Renal cortex interstitium (tissue), 11 donors: ENCODE measurements around the gene NKD2. TPM values are rescaled to one million over a fixed set of nuclear protein-coding genes. Genes with fewer than 3 reads are reported as not detected.
"Not testable (repeated sequence)": the region's sequence is repeated elsewhere in the genome, so short reads cannot be mapped to it uniquely, and the experiment has no call there.

ENCODE experiments used
- DNase-seq, 11 donors: peaks; one replicate each; pipeline ENCODE4 v3.0.0-alpha.2; 2013; ENCODE audit warnings: low read depth in 9 of 11, low spot score in 4 of 11; ENCODE audit errors: extremely low read depth in 1 of 11
- polyA plus RNA-seq, 3 donors: library from polyadenylated mRNA; unstranded; fragments of 120-200 nt; gene quantifications; one replicate each; pipeline ENCODE4 v1.2.1, GENCODE V29; 2013; ENCODE audit not compliant: insufficient read length in 3 of 3

Gene NKD2
- polyA plus RNA-seq, 3 donors = 10.5 to 29.6 (median 17.9) TPM

DNA sequence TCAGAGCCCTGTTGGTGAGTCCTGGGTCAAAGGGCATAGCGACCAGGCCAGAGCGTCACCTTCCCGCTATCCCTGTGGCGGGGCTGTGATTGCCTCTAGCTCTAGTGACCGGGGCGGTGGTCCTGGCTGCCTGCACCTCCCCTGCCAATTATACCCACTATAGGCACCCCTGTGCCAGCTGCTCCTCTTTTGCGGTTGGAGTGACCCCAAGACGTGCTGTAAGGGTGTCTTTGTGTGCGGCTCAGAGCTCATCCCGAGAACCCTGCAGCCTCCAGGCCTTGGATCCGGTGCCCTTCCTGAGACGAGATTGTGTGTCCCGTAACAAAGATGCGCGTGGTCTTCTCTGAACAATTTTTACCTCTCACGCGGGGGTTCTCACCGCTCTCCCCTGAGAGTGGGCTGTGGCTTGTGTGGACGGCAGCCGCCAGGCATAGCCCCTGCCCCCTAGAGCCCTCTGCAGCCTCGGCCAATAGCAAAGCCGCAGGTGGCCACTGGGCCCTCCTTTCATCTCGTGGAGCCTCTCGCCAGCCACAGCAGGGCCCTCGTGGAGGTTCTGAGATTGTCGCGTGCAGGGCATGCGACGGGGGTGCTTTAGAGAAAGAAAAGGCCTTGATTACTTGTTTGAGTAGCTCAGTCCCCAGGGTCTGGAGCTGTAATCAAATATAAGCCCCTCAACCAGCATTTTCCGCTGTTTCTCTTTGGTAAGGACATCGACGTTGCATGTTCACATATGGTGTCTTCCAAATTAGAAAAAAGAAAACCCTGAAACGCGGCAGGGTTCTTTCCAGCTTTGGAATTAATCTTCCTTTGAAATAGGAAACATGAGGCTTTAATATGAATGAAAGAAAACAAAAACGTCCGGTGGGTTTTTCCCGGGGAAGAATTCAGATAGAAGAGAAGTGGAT, 10.7 kb downstream of the NKD2 start:
- DNase-seq = no peak

DNA sequence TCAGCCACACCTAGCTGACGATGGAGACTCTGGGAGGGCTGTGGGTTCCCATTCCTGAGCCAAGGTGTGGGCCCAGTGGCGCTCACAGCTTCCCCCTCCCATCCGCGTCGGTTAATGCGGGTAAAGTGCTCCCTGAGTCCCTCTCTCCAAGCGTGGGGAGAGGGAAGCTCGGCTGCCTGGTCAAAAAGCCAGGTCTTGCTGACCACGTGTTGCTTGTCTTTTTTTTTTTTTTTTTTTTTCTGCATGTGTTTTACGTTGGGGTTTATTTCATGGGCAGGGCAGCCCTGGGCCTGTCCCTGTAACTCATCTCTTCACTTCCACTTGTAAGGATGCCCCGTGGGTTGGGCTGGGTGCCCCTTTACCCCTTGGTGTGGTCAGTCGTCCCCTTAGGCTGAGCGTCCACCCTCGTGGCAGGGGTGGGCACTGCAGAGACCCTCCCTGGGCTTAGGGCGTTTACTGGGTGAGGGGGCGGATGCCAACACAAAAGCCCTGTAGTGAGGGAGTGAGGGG, 11.9 kb downstream of the NKD2 start:
- no peak for DNase-seq

DNA sequence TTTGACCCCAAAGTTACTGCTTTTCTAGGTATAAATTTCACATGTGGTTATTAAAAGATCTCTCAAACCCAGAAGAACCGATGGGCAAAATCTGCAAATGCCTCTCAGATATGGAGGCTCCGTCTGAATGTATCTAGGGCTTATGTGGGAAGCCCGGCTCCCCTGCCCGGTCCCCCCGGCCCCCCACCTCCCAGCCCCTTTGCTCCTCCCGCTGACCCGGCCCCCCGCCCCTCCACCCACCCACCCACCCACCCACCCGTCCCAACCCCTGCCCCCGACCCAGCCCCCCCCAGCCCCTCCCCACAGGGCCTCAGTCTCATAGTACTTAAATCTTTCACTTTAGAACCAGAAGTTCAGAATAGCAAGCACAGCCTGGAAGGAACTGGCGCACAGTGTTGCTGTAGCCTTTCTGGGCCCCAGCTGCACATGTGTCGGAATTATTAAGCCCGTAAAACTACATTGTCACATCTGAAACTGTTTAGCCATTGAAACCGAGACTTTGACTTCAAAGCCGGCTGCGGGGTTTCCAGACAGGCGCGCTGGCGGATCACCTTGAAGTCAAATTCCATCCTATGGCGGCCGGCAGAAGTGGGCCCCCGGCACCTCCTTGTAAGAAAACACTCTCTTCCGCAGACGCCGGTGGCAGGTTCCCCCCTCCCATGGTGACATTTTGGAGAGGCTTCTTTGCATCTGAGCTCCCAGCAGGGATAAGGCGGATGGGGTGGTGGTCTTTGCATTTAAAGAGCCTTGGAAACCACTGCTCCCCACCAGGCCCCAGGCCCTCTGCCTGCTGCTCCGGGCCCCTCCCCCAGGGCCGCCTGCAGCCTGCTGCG, 12.8 kb downstream of the NKD2 start:
- DNase-seq = peak in 7 of 11 donors; percentile 42 to 79 (median 65)

DNA sequence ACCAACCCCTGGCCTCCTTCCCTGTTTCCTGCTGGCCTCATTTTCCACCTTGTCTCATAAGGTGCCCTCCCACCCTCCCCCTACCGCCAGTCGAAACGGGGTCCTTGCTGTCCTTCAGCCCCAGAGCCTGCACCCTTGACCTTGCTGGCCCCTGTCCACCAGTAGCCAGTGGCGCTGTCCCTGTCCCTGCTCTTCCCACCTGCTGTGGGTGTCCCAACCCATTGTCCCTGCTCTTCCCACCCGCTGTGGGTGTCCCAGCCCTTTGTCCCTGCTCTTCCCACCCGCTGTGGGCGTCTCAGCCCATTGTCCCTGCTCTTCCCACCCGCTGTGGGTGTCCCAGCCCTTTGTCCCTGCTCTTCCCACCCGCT, 13.4 kb downstream of the NKD2 start:
- not testable (repeated sequence) for DNase-seq

DNA sequence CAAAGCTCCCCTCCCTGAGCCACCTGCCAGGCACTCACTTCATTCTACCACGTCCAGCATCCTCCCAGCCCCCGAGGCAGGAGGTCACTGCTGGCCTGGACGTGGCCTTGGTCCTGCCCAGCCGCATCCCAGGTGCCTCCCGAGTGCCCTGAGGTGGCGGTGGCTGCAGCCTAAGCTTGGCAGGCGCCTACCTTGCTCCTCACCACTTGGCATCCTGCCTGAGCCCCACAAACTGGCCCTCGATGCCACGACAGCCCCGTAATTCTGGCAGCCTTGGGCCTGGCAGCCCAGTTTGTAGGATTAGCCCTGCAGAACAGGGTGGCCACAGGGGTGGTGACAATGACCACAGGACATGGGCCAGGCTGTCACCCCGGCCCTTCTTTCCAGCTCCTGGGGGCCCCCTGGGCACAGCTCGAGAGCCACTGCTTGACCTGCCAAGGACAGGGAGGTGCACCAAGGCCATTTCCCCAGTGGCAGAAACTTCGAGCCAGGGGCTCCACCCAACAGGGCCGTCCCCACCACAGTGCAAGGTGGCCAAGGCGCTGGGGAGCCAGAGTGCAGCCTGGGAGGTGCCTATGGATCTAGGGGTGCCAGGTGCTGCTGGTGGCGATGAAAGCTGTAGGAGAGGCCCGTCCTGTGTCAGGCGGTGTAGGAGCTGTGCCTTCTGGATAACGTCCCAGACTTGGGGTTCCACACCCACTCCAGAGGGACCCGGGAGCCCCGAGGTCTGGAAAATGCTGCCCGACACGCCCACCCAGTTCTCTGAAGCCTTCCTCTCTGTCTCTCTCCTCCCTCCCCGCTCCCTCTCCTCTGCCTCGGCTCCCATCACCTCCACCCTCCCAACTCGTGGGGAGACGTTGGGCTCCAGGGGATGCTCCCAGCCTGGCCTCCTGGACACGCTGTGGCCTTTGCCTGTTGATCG, 18.4 kb downstream of the NKD2 start:
- DNase-seq = no peak

DNA sequence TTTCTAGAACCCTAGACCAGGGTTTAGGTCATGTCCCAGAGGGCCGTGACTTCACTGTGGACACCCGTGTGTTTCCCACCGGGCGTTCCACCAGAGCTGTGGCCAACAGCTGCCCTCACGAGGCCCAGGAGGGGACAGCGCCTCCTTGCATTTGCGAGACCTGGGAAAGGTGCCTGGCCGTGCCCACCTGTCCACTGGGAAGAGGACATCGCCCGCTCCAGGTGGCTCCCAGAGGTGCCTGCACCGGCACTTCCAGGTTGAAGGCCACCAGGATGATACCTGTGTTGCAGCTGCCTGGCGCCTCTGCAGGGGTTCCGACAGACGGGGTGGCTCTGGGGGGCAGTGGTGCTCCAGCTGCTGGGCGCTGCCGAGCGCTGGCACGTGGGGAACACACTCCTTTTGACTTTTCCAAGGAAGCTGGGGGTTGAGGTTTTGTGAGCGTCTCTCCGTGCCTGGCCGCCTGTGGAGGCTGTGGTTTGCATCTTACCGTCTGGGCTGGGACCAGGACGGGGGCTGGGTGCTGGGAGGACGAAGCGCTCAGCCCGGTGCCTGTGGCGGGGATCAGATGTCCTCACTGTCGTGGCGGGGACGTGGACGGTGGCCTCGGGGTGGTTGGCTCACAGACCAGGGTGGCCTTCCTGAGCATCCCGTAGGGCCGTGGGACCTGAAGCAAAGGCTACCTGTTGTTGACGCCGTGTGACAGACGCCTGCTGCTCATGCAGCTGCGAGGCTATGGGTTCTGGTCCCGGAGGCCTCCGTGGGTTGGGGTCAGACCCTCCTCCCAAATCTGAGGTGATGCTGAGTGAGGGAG, 19.2 kb downstream of the NKD2 start:
- DNase-seq = no peak

DNA sequence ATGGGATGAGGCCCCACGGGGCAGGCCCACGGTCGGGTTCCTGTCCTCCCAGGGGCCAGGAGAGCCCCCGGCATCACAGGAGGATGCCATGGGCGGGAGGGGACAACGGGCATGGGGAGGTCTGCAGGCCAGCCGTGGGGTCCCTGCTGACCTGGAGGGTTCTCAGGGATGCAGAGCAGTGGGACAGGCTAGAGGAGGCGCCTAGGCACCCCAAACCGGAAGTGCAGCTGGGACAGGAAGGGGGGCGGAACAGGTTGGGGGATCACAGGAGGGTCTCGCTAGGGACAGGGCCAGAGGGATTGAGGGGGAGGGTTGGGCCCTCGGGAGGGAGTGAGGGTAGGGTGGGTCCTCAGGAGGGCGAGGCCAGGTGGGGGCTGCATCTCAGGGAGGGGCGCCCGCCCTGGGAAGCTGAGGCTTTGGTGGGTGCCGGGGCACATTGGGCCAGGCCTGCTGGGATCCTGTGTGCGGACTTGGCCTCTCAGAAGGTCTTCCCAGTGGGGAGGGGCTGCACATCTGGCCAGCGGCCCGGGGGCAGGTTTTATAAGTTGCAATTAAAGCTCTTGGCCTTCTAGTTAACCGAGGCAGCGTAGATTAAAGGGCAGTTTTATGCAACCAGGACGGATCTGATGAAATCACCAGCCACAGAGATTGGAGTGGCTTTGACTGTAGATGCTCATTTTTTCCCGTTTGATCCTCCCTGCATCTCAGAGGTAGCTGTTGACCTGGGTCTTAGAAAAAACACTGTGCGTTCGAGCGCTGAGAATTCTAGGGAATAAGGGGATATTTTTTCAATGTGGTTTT, 20.1 kb downstream of the NKD2 start:
- DNase-seq = no peak

DNA sequence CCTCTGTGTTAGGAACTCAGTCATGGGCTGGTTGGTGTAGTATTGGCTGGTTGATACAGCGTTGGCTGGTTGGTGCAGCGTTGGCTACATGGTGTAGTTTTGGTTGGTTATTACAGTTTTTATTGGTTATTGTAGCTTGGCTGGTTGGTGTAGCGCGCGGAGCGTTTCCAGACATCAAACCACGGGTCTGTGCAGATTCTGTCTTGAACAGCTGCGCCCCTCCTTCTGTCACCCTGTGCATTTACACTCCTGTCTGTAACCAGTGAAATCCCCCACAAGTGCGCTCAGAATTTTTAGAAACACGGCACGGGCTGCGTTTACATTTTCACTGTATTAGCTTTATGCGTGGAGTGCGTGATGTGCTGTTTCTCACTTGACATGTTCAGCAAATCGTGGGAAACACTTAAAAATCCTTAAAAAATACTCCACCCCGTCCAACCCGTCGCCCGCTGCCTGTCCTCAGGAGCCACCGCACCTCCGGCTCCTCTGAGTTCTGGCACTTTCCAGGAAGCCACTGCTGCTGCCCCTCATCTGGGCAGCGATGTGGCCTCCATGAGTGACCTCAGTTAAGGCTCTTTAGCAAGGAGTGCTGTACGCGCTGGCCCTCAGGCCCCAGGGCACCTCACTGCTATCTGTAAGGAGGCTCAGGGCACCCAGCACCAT, 20.8 kb downstream of the NKD2 start:
- no peak for DNase-seq

DNA sequence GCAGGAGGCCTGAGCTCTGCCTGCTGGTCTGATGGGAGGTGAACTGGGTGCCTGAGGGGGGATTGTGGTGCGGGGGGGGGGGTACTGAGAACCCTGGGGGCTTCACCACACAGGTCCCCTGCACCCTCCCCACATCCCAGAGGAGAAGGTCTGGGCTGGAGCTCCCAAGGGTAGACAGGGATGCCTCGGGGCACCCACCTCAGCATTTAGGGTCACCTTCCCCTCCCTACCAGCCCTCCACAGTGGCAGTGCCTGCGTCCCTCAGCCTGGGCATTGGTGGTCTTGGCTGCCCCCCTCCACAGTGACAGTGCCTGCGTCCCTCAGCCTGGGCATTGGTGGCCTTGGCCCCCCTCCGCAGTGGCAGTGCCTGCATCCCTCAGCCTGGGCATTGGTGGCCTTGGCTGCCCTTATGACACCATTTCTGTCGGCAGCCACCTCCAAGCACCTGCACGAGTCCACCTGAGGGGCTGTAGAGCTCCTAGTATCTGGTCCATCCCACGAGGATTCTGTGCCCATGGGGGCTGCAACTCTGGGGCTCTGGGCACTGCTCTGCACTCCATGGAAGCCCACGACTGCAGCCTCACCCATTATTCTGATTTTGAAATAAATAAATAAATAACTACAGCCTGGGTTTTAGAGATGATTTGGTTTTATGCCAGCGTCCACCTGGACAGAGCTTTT, 21.5 kb downstream of the NKD2 start:
- no peak for DNase-seq

DNA sequence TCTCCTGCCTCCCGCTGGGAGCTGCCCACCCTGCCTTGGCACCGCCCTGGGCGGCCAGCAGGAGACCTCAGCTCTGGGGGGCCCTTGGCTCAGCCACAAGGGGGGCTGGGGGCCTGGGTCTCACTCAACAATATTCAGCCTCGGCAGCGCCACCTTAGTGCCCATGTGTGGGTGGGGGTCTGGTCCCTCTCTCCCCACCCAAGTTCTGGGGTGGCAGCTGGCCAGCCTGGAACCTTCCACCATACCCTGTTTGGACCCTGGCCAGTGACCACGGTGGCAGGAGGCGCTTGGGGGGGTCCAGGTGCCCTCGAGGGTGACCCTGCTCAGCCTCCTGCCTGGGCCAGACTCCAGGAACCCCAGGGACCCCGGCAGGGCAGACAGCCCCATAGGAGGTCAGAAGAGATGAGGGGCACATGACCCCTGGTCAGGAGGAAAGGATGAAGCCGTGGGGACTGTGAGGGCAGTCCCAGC, 22.2 kb downstream of the NKD2 start:
- DNase-seq = no peak

DNA sequence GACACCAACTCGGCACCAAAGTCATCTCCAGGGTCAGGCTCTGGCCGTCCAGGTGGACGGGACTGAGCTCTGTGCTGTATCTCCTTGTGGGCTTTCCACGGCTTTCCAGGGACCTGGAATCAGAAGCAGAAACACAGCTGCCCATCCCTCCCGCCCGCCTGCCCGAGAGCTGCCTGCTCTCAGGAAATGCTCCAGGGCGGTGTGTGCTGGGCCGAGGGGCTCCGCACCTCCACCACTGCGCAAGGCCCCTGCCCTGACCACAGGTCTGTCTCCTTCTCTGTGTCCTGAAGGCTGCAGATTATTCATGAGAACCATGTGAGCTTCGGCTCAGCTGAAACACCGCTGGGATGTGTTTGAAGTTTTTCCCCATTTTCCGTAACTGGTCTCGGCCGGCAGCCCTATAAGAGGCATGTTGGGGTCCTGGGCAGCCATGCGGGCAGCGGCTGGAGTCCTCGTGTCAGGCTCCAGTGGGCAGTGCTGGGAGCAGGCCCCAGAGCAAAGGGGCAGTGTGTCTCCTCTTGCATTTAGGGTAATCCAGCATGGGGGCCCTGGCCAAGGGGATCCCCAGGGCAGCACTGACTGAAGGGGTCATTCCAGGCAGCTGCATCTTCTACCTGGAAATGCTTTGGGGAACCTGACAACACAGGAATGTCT, 22.8 kb downstream of the NKD2 start:
- no peak for DNase-seq

DNA sequence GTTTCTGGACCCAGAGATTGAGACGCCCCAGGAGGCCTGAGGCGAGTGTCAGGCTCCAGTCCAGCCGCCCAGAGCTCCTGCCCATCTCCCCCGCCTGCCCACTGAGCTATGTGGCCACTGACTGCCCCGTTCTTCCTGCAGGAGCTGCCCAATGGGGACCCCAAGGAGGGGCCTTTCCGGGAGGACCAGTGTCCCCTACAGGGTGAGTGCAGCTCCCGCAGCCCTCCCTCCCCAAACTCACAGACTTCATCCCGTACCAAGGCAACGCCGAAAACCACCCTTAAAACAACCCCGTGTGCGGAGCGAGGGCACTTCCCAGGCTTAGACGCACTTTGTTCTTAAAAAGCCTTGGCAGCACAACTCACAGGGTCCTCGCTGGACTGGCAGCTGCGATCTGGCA, 23.4 kb downstream of the NKD2 start:
- no peak for DNase-seq

DNA sequence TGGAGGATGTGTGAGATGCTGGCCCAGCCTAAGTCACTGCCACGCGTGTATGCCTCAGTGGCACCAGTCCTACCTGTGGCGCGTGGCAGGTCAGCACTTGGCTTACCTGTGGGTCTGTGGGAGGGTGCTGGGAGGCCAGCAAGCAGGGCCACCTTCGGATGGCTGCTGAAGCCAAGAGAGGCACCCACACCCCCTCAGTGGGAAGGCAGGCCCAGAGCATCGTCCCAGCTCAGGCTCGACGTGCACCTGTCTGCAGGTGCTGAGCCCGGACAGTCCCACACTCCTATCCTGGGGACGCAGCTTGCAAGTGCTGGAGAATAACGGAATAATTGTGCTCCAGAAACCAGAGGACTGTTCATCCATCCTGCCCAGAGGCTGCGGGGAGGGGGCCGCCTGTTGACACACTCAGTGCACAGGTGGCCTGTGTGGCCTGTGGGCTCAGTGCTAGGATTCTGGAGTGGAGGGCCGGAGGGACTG, 24.0 kb downstream of the NKD2 start:
- DNase-seq = no peak

DNA sequence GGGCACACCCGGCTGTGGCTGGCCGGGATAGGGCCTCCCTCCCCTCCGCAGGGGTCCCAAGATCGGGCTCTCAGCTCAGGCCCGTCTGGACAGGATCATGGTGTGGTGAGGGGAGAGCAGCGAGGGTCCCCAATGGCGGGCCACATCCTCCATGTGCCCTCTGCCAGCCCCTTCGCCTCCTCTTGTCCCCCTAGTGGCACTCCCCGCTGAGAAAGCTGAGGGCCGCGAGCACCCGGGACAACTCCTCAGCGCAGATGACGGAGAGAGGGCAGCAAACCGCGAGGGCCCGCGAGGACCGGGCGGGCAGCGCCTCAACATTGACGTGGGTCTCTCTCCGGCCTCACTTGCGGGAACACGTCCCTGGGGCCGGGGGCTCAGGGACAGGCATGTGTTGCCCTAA, 24.6 kb downstream of the NKD2 start:
- no peak for DNase-seq

DNA sequence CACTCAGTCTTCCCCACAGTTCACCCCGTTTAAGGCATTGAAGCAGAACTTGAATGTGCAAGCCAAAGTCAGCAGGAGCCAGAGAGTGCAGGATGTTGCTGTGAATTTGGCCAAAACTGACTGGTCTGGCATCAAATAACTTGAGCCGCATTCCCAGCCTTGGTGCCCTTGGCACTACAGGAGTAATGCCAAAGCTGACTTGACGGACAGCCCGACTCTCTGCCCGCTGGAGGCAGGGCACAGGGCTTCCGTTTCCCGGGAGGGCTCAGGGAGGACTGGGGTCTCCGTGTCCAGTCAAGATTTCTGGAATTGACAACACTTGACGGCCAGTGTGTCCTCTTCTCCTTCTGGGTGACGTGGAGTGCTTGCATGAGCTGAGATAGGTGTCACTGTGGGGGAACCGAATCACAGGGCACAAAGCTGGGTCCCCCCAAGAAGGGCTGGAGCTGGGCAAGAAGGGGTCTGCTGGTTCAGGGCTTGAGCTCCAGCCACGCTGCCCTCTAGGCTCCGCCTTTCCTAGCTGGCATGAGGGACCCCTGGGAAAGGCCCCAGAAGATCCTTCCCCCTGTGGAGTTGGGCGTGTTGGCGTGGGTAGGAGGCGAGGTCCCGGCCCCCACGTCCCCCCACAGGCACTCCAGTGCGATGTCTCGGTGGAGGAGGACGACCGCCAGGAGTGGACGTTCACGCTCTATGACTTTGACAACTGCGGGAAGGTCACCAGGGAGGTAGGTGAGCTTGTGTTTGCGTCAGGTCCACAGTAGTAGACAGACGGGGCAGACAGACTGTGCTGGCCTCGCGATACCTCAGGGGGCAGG, 25.2 kb downstream of the NKD2 start:
- no peak for DNase-seq
